ENCODE measurements around the gene CHKA. TPM values are rescaled to one million over a fixed set of nuclear protein-coding genes. Genes with fewer than 3 reads are reported as not detected.

The CHKA gene
- total and polyA plus RNA-seq, 9 of the 15 experiments (the other 6 are each of a cell fraction or from before 2014, with no cell fraction given), result 3.6 to 37.0 (median 30.2) TPM

DNA sequence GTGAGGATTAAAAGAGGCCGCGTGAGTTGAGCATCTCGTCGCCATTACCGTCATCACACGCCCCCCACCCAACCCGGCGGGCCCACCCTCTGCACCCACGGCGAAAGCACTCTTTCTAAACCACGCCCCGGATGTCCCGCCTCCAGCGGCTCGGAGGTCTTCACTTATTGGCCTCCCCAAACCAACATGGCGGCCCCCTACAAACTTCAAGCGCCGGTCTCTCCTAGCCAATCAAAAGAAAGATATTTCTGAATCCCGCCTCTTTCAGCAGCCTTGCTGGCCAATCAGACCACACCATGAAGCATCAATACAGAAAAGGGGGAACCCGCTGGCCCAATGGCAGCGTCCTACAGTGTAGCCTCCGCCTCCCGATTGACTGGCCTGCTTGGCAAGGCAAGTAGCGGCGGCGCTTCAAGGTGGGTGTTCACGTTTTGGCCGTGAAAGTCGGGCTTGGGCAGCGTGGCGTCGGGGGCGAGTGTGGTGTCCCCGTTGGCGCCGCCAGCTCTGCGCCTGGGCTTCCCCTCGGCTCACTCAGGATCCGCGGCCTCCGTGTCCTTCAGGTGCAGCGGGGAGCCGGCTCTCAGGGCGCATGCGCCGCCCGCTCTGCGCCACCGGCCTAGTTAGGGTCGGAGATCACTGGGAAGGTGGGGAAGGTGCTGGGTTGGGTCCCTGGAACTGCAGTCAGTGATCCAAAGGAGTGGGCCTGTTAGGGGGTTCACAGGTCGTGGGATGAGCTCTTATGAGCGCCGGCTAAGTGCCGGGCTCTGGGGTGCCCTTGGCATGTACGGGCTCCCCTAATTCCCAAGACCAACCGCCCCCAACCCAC, 90.7 kb downstream of the CHKA start, which contains the start of gene NDUFS8 (continued):
- TF ChIP-seq ZNF707 (CRISPR knock-in tag; conservative IDR thresholded peaks at IDR 0.05) (no peak), BRD4 (IDR thresholded peaks at IDR 0.05) (no peak), POLR2G (IDR thresholded peaks at IDR 0.05; ENCODE audit: low read depth, low read length) (peak; percentile 91), MAZ (CRISPR knock-in tag; conservative IDR thresholded peaks at IDR 0.05 in 1 of 2, IDR thresholded peaks at IDR 0.05 in 1 of 2) (peak in 1 of 2 experiments; percentile 34; a peak in 3 of 4 replicates), RBFOX2 (IDR thresholded peaks at IDR 0.05; ENCODE audit: low read depth, low read length) (peak; percentile 92), YY1 (IDR thresholded peaks at IDR 0.05; ENCODE audit: borderline replicate concordance in 1 of 3, control insufficient read depth in 1 of 3, extremely low read depth in 1 of 3, insufficient read depth in 3 of 3, insufficient read length in 1 of 3, insufficient replicate concordance in 2 of 3, low read depth in 1 of 3, low read length in 2 of 3) (peak; percentile 65 to 96 (median 94)), ZFX (CRISPR knock-in tag; IDR thresholded peaks at IDR 0.05) (peak; percentile 97), ZBTB7A (IDR thresholded peaks at IDR 0.05; ENCODE audit: borderline replicate concordance, control insufficient read depth, low read depth, low read length) (peak; percentile 95), MTA3 (IDR thresholded peaks at IDR 0.05; ENCODE audit: borderline replicate concordance) (peak; percentile 67; the same call in 1 of the 2 replicates), SIX5 (IDR thresholded peaks at IDR 0.05; ENCODE audit: borderline replicate concordance in 1 of 2, insufficient read depth in 1 of 2, low read depth in 1 of 2, low read length in 2 of 2) (no peak), GABPB1 (CRISPR knock-in tag; IDR thresholded peaks at IDR 0.05) (peak; percentile 89), HDAC8 (tag; IDR thresholded peaks at IDR 0.05) (no peak), SP1 (CRISPR knock-in tag; IDR thresholded peaks at IDR 0.05) (peak; percentile 77; the same call in 1 of the 2 replicates), CREB1 (IDR thresholded peaks at IDR 0.05) (0 out of 2 replicates have a peak, but pooled peaks have one; percentile 40), CREB1 (CRISPR knock-in tag; IDR thresholded peaks at IDR 0.05) (no peak), FOXA1 (IDR thresholded peaks at IDR 0.05; ENCODE audit: borderline replicate concordance) (no peak), NCOA1 (IDR thresholded peaks at IDR 0.05; ENCODE audit: low read depth) (no peak), ZNF668 (CRISPR knock-in tag; IDR thresholded peaks at IDR 0.05) (no peak), ZBTB2 (IDR thresholded peaks at IDR 0.05) (peak; percentile 88), ZNF77 (CRISPR knock-in tag; IDR thresholded peaks at IDR 0.05) (no peak), POLR2B (IDR thresholded peaks at IDR 0.05; ENCODE audit: low read depth, partially characterized antibody) (peak; percentile 60), EP400 (IDR thresholded peaks at IDR 0.05) (peak; percentile 83)
- TF ChIP-seq, protein P1, sequence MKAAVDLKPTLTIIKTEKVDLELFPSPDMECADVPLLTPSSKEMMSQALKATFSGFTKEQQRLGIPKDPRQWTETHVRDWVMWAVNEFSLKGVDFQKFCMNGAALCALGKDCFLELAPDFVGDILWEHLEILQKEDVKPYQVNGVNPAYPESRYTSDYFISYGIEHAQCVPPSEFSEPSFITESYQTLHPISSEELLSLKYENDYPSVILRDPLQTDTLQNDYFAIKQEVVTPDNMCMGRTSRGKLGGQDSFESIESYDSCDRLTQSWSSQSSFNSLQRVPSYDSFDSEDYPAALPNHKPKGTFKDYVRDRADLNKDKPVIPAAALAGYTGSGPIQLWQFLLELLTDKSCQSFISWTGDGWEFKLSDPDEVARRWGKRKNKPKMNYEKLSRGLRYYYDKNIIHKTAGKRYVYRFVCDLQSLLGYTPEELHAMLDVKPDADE (conservative IDR thresholded peaks at IDR 0.05; ENCODE audit: control insufficient read depth, low read depth, low read length), result peak; percentile 70; the same call in 1 of the 2 replicates
